Globus pallidus (tissue), 1 donor: ENCODE data around the gene PALD1.

ENCODE experiments used
- DNase-seq: peaks from one replicate; pipeline ENCODE4 v3.0.0-alpha.2; 2015; ENCODE audit warnings: low spot score

The PALD1 gene

GRCh38 chr10:70555371-70555770, 76.8 kb downstream of the PALD1 start:
- DNase-seq = no peak

GRCh38 chr10:70557086-70557845, 78.7 kb downstream of the PALD1 start:
- DNase-seq = no peak

- no peak for DNase-seq
Measured at GRCh38 chr10:70557876-70558275, 79.3 kb downstream of the PALD1 start.

GRCh38 chr10:70558295-70558694, 79.7 kb downstream of the PALD1 start:
- no peak for DNase-seq

- no peak for DNase-seq
Measured at GRCh38 chr10:70558871-70559810, 80.6 kb downstream of the PALD1 start.

- DNase-seq = no peak
Measured at GRCh38 chr10:70559861-70560260, 81.3 kb downstream of the PALD1 start.

- no peak for DNase-seq
Measured at GRCh38 chr10:70560511-70560941, 82.0 kb downstream of the PALD1 start.

GRCh38 chr10:70561070-70561469, 82.5 kb downstream of the PALD1 start:
- no peak for DNase-seq

GRCh38 chr10:70561558-70561957, 83.0 kb downstream of the PALD1 start:
- no peak for DNase-seq

- DNase-seq = no peak
Measured at GRCh38 chr10:70562036-70562755, 83.6 kb downstream of the PALD1 start.

GRCh38 chr10:70563230-70563629, 84.7 kb downstream of the PALD1 start:
- DNase-seq = no peak

- no peak for DNase-seq
Measured at GRCh38 chr10:70564113-70564725, 85.7 kb downstream of the PALD1 start.

- no peak for DNase-seq
Measured at GRCh38 chr10:70564901-70565351, 86.4 kb downstream of the PALD1 start.

GRCh38 chr10:70565556-70566514, 87.3 kb downstream of the PALD1 start:
- DNase-seq = no peak

GRCh38 chr10:70566515-70567290, 88.1 kb downstream of the PALD1 start:
- no peak for DNase-seq

GRCh38 chr10:70567603-70568002, 89.0 kb downstream of the PALD1 start:
- no peak for DNase-seq

- DNase-seq = no peak
Measured at GRCh38 chr10:70568113-70568512, 89.5 kb downstream of the PALD1 start.

GRCh38 chr10:70568781-70569495, 90.4 kb downstream of the PALD1 start:
- DNase-seq = no peak

- DNase-seq = no peak
Measured at GRCh38 chr10:70571236-70571635, 92.7 kb downstream of the PALD1 start.
